Lower leg skin (tissue), 3 donors: ENCODE measurements around the gene SRRM5.

Experiments used
- CTCF ChIP-seq, 3 donors: fragments of 450-650 bp; IDR thresholded peaks; one replicate each; pipeline ENCODE4 v1.5.1; 2016; ENCODE audit warnings: antibody characterized with exemption in 3 of 3, mild to moderate bottlenecking in 3 of 3, moderate library complexity in 2 of 3
- POLR2A ChIP-seq, 2 donors: fragments of 450-650 bp; IDR thresholded peaks; one replicate each; pipeline ENCODE4 v1.6.1; 2016 to 2017; ENCODE audit warnings: antibody characterized with exemption in 2 of 2, mild to moderate bottlenecking in 1 of 2, moderate library complexity in 1 of 2

DNA sequence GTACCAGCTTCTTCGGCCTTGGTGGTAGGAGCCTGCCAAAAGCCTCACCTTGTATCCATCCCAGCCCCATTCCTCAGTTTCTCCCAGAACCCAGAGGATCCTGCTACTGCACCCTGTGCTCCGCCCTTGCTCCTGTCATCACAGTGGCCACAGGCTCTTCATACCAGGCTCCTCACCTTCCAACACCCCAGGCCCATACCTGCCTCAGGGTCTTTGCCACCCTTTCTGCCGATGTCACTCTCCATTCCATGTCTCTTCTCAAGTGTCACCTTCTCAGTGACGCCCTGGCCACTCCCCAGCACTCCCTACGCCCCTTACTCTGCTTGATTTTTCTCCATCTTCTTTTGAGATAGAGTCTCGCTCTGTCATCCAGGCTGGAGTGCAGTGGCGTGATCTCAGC lies 2.0 kb upstream of the SRRM5 start:
- TF ChIP-seq CTCF (IDR thresholded peaks at IDR 0.05) (no peak), POLR2A (IDR thresholded peaks at IDR 0.05) (no peak)
